NCI-H2171 (cell line): Measurements from ENCODE around the gene TGFBRAP1.

Experiments
- DNase-seq: peaks from one replicate; lab custom pipeline; 2025; lab: John Stamatoyannopoulos, UW

The TGFBRAP1 gene

DNA sequence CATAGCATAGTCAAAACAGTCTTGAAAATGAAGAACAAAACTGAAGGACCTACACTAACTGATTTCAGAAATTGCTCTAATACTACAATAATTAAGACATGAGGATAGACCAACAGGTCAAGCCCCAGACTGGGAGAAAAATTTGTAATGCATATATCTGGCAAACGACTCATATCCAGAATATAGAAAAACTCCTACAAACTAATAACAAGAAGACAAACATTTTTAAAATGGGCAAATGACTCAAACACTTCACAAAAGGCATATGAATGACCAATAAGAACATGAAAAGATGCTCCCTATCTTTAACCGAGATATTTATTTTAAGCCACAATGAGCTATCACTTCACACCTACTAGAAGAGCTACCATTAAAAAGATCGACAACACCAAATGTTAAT lies 14.2 kb downstream of the TGFBRAP1 start:
- DNase-seq: no peak

DNA sequence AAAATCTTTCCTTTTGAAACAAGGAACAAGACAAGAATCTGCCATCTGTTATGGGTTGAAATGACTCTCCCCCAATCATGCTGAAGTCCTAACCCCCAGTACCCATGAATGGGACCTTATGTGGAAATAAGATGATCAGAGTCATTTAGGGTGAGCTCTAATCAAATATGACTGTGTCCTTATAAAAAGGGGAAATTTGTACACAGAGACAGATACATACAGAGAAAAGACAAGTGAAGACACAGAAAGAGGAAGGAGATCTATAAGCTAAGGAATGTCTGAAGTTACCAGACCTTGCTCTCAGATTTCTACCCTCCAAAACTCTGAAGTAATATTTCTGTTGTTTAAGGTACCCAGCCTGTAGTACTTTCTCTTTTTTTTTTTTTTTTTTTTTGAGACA lies 15.7 kb downstream of the TGFBRAP1 start:
- DNase-seq: no peak

DNA sequence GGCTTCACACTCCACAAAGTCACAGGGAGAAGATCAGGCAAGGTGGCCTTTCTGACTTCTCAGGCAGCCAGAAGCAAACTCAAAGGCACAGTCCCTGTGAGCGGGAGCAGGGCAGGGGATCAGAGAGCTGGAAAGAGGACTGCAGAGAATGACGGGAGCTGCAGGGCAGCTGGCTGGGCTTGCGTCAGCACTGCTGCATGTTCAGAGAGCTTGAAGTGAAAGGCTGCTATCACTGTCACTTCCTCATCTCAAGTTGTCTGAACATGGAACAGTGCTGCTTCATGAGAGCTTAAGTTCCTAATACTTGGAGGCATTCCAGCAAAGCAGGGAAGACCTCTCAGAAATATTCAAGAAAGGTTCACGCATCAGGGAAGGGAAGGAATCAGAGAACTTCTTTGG lies 20.4 kb downstream of the TGFBRAP1 start:
- DNase-seq: no peak

DNA sequence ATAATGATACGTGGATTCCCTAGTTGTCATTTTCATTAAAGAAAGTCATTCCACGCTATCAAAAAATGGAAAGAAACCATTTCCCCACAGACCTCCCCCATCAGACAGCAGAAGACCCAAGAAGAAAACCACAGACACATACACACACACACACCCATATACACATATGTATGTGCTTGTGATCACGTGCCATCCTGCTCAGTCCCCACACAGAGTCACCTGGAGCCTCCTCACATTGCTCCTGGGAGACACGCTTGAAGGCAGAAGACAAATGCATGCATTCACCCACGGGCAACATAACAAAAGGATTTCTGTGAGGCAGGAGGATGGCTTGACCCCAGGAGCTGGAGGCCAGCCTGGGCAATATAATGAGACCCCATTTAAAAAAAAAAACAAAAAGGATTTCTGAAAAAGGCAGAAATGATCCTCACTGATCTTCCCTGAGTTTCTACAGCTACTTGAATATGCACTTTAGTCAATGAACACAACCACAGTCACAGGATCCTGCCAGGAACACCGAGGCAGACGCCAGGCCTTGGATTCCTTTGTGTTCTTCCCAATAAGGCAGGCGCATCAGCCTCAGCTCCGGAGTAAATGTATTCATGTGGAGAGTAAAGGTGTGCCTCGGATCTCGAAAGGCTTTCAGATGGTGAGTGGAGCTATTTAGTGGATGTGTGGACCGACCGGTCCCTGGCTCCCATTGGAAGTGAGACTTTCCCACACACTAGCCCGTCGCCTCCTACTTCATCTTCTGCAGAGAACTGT lies 21.0 kb downstream of the TGFBRAP1 start:
- DNase-seq: no peak

DNA sequence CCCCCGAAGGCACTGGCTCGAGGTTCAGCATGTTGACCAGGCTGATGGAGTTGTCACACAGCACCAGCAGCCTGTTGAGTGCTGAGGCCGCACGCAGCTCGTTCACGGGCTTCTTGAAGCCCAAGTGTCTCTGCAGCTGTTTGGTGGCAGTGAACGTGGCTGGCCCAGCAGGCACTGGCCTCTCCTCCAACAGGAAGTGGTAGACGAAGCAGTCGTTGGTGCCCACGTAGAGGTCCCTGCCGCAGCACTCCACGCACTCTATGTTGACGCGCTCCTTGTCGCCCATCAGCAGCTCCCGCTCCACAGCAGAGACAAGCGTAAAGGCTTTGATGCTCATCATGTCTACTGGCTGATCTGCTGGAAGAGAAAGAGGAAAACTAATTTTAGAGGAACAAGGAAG lies 21.6 kb downstream of the TGFBRAP1 start:
- DNase-seq: no peak

DNA sequence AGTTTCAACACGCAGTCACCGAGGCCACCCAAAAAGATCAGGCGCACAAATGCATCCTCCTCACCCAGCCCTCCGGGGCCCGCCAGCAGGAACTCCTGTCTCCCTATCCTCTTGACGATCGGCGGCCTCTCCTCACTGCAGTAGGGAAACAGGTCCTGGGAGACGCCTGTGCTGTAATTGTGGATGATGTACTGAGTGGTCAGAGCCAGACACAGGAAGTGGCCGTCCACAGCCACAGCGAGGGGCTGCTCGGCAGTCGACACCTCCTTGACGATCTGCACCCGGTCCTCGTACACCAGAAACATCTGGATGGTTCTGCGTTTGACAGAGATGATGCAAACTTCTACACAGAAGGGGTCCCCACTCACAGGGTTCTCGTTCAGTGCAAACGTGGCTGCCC lies 22.0 kb downstream of the TGFBRAP1 start:
- DNase-seq: no peak

DNA sequence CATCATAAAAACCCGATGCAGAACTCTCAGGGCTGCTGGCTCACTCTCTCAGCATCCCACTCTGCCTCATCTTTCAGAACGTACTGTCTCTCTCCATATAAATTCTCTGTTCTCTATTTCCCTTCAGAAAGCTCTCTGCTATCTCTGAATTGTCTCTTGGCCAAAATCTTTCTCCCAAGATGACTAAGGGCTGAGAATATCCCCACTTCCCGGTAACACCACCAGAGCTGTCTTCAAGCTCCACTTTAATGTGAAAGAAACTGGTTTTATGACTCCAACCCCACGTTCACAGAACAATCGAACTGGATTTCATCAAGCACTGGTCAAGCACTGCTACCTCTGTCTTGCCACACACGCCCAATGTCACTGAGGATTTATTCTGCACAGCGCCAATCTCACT lies 22.4 kb downstream of the TGFBRAP1 start:
- no peak for DNase-seq

GRCh38 chr2:105301646-105302045 lies 27.9 kb downstream of the TGFBRAP1 start:
- no peak for DNase-seq

DNA sequence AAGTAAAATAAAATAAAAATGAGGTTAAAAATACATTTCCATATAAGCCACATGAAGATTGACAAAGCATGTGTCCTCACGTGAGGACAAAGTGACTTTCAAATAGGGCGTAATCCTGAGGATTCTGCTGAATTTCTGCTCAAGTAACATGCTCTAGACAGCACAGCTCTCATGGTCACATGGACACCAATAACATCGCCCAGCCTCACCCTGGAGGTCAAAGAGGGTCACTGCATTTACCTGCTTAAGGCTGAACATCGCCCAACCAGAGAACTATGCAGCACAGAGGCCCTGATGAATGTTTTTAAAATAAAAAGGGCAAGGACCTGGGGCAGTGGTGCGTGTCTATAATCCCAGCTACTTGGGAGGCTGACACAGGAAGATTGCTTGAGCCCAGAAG lies 30.2 kb downstream of the TGFBRAP1 start:
- DNase-seq: no peak

- DNase-seq: no peak
Measured at GRCh38 chr2:105298017-105298416, 31.5 kb downstream of the TGFBRAP1 start.

GRCh38 chr2:105297216-105297615 lies 32.3 kb downstream of the TGFBRAP1 start:
- no peak for DNase-seq

GRCh38 chr2:105296017-105296611 lies 33.4 kb downstream of the TGFBRAP1 start:
- no peak for DNase-seq

DNA sequence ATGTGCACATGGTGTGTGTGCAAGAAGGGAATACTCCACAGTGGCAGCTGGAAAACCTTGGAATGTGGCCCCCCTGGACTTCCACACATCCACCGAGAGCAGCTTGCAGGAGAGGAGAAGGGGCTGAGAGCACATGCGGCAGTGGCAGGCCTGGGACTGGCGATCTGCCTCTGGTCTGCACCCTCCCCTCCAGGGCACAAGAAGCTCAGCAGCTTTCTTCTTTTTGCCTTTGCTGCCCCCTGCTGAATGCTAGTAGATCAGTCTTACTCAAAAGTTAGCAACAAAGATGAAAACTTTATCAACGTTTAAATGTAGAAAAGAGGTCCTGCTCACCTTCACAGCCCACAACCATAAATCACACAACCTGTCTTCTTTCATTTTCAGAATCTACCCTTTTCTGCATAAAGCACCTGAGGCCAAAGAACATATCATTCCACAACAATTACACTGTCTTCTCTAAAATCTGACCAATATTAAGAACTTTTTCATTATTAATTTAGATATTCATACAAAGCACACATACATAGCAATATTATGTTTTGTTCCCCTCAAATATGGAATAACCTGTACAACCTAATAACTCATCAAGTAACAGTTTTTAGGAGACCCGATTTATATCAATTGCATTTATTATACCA lies 34.6 kb downstream of the TGFBRAP1 start:
- DNase-seq: peak; percentile 31

GRCh38 chr2:105294046-105294445 lies 35.5 kb downstream of the TGFBRAP1 start:
- DNase-seq: no peak

GRCh38 chr2:105291981-105292380 lies 37.6 kb downstream of the TGFBRAP1 start:
- DNase-seq: no peak

GRCh38 chr2:105290981-105291660 lies 38.4 kb downstream of the TGFBRAP1 start:
- no peak for DNase-seq

DNA sequence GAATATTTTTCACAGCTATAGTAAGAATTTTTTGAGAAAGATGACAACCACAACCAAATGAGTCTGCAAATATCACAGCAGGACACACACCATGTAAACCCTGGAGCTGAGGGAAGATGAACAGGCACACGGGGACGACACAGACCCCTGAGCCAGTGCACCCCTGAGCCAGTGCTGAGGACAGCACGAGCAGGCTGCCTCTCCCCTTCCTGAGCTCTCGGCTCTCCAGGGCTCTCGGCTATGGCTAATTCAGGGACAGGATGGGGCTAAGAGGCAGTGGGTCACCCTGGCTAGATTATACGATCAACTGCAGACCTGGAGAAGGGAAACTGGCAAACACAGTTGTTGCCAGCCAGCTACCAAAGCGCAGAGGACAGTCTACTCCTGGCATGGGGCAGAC lies 41.4 kb downstream of the TGFBRAP1 start:
- no peak for DNase-seq

DNA sequence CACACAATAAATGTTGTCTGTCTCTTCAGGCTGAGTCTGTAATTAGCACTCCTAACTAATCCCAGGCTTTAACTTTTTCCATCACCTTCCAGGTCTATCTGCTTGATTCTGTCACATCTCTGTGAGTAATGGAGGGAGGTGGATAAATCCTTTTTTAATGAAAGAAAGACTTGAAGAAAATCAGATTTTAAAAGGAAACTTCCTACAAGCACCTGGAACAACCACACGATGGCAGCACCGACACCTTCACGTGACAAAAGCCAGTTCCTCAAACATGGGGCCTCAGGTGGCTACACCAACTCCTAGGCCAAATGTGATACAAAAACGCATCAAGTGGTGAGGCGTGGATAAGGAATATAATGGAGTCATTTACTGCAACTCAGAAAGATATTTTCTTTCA lies 41.8 kb downstream of the TGFBRAP1 start:
- no peak for DNase-seq

DNA sequence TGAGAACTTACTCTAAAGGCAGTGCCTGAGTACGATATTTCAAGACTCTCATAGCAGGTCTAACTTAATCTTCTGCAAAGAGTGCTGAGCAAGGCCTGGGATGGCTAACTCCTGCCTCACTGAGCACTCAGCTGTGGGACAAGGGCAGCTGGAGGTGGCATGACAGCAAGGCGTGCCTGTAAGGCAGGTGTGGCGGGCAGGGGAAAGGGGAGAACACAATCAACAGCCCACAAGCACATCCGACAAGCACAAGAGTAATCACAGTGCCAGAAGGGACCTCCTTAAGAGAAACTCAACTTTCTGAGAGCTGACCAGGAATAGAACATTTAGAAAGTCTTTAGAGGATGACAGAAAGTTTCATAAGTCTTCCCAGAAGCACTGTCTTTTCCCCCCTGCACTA lies 46.0 kb downstream of the TGFBRAP1 start:
- no peak for DNase-seq

DNA sequence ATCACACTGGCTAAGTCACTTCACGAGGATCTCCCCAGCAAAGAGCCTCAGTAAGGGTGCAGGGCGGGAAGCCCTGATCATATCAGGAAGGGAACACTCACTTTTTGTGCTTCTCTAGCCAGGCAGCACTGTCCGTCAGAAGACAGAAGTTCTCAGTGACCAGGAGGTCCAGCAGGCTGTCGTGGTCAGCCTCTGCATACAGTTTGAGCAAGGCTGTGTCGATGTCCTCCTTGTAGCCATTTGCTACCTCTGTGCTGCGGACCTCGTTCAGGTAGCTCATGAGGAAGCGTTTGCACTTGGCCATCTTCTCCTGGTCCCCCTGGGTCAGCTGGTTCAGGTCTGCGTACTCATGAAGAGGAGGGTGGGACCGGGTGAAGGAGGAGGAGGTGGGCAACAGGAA lies 49.3 kb downstream of the TGFBRAP1 start:
- no peak for DNase-seq

DNA sequence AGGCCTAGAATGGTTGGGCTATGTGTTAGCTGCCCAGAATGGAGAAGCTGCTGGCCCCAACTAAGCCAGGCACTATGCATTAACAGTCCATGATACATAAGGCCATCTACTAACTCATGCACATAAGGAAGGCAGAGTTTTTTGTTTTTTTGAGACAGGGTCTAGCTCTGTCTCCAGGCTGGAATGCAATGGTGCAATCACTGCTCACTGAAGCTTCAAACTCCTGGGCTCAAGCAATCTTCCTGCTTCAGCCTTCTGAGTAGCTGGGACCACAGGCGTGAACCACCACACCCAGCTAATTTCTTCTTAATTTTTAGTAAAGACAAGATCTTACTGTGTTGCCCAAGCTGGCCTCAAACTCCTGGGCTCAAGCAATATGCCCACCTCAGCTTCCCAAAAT lies 50.4 kb downstream of the TGFBRAP1 start:
- DNase-seq: no peak

GRCh38 chr2:105278654-105279053 lies 50.9 kb downstream of the TGFBRAP1 start:
- no peak for DNase-seq

- no peak for DNase-seq
Measured at GRCh38 chr2:105274046-105274445, 55.5 kb downstream of the TGFBRAP1 start.
